HG02763 (cell line): Measurements from ENCODE around the gene PRDM10.
"Not testable (repeated sequence)": the region's sequence is repeated elsewhere in the genome, so short reads cannot be mapped to it uniquely, and the experiment has no call there.

ENCODE experiments used
- ATAC-seq: cut with Tn5 transposase; IDR thresholded peaks from one replicate; pipeline ENCODE4 v1.9.1; 2021; ENCODE audit warnings: mild to moderate bottlenecking, moderate library complexity; ENCODE audit not compliant: unreplicated experiment

Gene PRDM10

DNA sequence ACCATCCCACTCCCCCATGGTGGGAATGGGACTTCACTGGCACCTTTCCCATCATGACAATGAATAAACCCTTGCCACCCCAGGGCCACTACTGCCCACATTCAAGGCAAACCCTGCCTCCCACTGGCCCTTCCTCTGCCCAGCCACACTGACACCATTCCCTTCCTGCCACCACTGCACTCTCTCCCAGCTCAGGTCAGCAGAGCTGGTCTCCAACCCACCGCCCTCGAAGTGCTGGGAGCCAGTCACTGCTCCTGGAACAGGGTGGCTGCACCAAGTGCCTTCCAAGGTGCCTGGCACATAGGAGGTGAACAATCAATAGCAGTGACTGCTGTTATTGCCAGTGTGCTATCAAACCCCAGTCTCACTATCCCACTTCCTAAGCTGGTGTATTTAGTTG lies 27.1 kb downstream of the PRDM10 start:
- ATAC-seq = no peak

DNA sequence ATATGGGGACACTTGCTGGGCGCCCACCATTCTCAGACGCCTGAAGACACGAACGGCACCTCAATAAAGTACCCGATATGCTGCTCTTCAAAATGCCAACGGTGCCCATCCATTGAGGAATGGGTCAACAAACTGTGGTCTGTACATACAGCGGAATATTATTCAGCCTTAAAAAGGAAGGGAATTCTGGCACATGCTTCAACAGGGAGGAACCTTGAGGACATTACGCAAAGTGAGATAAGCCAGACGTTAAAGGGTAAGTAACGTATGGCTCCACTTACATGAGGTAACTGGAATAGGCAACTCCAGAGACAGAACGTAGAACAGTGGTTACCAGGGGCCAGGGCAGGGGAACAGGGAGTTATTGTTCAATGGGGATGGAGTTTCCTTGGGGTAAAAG lies 28.0 kb downstream of the PRDM10 start:
- no peak for ATAC-seq

DNA sequence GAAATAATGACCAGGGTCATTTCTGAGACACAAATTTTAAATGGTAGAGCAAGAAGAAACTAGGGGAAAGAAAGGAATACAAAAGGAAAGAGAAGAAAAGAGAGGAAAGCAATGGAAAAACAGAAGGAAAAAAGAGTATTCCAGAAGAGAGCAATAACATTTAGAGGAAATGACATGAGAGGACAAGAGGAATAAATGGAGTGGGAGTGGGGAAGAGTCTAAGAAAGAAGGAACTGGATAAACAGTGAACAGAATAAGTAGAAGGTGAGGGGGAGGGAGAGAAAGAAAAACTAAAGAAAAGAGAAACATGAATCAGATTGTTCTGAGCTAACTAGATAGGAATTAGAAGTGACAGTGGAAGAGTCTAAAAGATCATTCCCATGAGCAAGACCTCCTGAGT lies 28.4 kb downstream of the PRDM10 start:
- ATAC-seq = no peak

DNA sequence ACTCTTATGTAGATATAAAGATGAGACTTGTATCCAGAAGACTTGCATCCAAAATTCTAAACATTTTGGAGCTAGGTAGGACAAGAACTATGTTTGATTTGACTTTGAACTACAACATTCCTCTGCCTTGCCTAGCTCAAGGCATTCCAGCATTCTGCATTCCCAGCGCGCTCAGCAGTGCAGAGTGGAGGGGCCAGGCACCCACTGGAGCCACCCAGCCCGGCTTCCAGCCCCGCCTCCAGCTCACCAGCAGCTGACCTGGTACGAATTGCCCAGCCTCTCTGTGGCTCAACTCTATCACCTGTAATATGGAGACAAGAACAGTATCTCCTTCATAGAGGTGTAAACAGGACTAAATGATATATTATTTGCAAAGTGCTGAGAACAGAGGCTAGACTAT lies 28.8 kb downstream of the PRDM10 start:
- no peak for ATAC-seq

DNA sequence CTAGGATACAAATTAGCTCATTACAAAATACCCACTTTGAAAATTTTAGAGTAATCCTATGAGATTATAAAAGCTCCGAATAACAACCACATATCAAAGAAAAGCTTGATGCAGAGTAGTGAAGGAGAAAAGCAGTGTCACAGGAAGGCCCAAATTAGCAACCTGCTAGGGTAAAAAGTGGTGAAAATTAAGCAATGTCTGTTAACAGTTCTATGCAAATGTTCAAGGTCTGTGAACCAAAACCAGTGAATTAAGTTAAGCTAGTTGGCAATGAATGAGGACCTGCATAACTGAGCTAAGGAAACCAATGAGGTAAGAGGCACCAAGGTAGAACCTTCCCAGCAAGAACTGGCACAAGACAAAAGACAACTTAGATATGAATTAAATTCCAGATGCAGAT lies 29.6 kb downstream of the PRDM10 start:
- peak; percentile 89 for ATAC-seq

DNA sequence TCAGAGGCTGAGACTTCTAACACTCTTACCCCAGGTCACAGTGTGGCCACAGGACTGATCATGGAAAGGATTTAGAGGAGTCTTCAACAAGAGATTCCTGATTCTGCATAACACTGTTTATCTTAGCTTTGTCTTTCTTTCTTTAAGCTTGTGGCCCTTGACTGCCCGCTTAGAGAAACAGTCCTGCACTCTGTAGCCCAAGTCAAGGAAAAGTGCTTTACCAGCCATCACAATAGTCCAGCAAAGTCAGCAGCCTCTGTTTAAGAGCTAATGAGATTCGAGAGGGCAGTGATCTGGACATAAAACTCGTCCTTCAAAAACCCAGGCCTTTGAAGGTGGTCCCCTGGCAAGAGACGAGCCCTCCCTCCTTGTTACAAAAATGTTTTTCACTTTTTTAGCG lies 30.0 kb downstream of the PRDM10 start:
- ATAC-seq = no peak

DNA sequence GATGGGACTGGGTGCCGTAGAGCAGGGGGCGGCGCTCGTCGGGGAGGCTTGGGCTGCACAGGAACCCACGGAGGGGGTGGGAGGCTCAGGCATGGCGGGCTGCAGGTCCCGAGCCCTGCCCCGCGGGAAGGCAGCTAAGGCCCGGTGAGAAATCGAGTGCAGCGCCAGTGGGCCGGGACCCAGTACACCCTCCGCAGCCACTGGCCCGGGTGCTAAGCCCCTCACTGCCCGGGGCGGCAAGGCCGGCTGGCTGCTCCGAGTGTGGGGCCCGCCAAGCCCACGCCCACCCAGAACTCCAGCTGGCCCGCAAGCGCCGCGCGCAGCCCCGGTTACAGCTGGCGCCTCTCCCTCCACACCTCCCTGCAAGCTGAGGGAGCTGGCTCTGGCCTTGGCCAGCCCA lies 30.8 kb downstream of the PRDM10 start:
- ATAC-seq = not testable (repeated sequence)

DNA sequence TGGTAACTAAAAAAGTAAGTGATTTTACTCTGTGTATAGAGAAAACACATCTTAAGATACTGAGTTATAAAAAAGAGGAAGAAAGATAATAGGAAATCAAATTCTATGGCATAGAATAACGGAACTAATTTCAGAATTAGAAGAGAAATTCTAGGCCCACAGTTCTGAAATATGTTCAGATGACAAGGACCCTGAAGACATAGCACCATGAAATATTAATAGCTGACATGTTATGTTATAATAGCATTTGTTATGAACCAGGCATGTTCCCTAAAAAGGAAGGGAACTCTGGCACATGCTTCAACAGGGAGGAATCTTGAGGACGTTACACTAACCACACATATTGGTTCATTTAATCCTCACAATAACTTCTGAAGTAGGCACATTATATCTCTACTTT lies 32.7 kb downstream of the PRDM10 start:
- ATAC-seq = no peak

DNA sequence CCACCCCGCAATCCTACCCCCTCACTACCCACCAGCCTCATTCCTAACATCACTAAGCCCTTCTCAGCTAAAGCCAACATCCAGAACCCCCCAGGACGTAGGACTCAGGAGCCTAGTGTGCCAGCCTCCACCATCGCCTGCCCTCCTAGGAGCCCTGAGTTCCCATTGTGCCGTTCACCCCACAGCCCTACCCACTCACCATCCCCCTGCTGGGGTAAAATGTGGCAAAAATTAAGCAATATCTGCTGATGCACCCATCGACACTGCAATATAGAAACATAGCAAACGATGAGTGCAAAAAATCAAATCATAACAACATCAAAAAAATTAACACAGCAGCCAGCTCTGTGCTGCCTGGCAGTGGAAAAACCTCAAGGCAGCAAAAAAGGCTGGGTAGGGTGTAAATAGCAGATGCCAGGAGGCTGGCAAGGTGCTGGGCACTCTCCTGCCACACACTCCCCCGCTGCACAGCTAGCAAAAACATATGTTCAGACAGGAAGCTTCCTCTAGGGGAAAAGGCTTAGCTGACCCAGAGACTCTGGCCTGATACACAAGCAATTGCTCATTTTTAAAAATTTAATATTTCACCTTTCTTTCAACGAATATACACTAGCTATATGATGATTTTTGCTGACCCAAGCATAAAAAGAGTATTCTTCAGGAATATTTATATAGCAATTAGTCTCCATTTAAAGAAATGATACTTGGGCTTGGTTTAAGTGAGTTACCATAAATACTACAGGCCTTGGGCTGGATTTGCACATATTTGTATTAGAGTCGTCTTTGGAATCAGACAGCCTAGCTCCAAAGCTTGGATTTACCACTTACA lies 33.8 kb downstream of the PRDM10 start:
- no peak for ATAC-seq

DNA sequence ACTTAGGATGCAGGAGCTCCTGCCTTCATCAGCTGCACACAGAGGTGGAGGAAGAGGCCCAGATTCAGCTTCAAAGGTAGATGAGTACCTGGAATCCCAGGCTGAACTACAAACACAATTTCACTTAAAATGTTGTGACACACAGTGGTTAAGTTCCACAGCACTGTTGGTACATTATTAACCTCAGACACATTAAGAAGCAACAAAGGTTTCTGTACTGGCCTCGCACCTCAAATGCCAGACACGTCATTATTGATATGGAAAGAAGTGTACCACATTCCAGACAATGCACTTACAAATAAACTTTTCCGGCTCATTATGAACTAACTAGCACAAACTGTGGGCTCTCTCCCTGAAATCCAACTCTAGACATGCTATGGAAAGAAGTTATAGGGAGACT lies 34.6 kb downstream of the PRDM10 start:
- no peak for ATAC-seq

DNA sequence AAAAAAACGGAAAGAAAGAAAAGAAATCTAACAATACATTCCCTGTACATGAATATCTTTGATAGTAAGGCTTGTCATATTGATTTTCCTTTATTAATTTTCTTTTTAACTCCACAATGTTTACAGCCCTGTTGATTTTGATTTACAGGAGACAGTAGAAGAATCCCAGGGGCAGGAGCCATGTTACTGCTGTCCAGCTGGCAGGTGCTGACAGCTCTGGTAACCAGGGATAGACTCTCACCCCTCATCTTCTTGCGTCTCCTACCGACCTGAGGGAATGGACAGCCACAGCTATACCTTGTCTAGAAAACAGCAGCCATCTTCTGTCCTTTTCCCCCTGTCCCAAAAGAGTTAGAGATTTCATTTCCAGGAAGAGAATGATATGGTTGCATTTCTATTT lies 37.4 kb downstream of the PRDM10 start:
- ATAC-seq = no peak

DNA sequence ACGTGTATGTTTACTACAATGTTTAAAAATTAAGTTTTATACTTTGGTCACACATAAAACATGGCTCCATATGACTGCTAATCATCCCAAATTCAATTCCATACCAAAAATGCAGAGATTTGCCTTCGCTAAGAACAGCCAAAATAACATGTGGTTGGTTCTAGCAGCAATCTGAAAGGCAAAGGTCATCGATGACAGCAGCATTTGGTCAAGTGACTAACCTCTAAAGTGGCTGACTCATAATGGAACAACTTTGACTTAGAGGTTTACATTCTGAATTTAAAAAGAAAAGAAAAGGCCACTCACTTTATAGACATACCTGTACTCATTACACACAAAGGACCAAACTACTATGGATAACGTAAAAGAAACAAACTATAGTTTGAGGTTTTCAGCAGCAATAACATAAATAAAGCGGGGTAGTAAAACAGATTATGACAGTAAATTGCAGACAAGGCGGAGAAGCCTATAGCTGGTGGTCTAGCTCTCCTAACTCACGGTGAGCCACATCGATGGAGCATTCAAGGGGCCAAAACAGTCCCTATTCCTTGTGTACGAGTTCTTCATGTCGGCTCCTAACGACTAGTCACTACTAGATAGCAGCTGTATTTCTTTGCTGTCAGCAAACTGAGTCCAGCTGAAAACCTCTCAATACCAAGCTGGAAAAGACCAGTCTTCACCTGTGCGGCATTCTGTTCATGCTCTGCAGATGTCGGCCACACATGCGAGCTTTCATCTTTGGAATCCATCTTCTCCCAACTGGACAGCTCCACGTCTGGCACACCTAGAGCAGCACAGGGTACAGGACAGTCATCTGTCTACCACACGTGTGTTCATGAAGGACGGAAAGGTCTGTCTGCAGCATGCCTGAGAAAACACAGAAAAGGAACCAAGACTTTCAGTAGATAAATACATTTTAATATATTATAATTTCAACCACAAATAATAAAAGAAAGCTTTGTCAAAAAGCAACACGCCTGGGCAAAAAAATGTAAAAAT lies 42.1 kb downstream of the PRDM10 start:
- ATAC-seq = peak; percentile 83

DNA sequence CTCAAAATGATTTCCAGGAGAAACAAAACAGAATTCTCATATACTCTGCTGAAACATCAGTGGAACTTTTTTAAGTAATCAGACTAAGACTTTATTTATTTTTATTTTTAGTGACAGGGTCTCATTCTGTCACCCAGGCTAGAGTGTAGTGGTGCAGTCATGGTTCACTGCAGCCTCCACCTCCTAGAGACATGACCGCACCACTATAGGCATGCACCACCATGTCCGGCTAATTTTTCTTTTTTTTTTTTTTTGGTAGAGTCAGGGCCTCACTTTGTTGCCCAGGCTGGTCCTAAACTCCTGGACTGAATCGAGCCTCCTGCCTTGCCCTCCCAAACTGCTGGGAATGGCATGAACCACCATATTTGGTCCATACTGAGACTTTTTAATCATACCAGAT lies 42.9 kb downstream of the PRDM10 start:
- no peak for ATAC-seq

DNA sequence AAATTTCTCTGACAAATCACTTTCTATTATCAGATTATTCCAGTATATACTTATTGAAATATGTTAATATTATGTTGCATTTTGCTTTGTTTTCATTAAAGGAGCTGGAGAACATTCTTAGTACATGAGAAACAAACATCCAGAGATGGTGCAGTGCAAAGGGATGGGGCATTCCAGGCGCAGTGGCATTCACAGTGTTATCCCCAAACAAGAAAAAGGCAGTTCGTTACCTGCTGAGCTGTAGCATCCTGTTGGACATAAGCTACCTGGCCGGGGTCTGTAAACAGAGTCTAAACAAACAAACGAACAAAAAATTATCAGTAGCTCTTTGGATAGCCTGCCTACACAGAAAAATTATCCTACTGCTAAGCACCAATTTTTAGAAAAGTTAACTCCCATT lies 47.4 kb downstream of the PRDM10 start:
- ATAC-seq = no peak

DNA sequence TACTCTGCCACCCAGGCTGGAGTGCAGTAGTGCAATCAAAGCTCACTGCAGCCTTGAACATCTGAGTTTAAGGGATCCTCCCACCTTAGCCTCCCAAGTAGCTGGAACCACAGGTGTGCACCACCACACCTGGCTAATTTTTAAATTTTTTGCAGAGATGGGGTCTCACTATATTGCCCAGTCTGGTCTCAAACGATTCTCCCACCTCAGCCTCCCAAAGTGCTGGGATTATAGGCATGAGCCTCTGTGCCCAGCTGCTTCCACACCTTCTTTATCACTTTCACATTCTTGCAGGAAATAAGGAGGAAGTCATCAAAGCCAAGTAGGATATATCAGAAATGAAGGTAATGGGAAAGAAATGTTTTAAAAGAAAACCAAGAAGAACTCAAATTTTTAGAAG lies 47.9 kb downstream of the PRDM10 start:
- ATAC-seq = not testable (repeated sequence)

DNA sequence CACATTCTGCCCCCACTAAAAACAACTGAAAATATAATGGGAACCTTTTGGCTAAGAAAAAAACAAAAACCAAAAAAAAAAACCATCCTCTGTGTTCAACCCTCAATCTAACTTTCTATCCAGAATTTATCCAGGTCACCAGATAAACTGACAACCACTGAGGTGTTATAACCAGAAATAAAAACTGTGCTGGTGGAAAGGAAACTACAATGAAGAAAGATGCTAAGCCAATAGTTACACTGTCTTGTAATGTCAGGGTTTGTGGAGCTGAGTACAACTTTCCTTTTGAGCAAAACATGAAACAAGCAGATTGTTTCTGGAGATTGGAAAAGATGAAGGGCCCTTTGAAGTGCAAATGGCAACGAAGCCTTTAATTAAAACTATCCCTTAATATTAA lies 50.8 kb downstream of the PRDM10 start:
- ATAC-seq = no peak

DNA sequence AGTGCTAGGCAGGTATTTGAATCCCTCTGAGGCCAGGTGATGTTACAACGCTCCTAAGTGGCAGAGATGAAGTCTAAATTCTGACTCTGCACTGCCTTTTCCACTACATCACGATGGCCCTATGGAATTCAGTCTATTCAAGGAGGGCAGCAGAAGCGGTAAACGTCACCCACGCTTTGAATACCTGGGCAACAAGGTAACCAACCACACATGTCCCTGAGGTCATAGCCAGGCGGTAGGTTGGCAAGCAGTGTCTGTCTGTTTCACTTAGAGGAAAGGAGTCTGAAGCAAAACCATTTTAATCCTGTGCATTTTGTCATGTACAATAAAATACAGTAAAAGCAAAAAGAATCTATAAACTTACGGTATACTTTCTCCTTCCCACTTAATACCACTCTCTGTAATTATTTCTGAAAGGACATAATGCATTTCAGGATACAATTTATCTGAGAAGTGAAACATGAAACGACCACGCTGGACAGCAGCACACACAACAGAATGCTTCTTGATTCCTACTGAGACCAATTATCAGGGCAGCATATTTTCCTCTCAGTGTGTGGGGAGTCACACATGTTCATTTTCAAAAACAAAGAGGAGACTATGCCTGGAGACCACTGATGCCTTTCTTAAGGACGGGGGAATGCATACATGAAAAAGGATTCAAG lies 51.3 kb downstream of the PRDM10 start:
- ATAC-seq = no peak

DNA sequence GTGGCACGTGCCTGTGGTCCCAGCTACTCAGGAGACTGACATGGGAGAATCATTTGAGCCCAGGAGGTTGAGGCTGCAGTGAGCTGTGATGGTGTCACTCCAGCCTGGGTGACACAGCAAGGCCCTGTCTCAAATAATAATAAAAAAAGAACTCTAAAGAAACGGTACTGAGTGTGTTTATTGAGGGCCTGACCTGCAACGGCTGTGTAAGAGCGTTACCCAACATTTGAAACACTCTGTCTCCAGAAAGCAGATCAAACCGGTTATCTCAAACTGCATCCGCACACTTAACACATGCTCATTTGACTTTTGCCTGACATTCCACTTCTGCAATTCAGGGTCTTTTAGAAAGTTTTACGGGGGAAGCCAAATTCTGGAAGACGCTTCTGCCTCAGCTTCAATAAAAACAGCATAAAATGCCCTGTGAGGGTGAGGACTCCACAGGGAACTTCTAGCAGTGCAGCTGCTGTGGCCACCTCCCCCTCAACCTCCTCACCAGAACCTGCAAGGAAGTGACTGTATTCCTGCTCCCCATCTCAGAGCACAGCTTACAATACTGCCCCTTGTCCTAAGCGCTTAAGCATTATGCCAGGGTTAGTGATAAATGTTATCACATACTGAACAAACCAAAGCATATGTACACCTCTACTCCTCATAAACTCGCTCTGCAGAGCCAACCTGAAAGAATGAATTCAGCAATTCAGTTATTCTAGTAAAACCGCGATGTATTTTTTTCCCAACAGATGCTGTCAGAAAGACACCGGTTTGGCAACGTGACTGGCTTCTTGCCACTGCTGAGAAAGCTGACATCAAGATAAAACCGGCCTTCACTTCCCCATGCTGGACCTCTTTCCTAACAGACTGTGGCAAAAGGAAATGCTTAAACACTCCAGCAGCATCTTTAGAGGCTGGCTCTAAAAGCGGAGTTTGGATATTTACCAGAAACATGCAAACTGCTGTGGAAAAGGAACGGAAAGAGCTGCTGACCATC lies 52.2 kb downstream of the PRDM10 start:
- ATAC-seq = no peak

DNA sequence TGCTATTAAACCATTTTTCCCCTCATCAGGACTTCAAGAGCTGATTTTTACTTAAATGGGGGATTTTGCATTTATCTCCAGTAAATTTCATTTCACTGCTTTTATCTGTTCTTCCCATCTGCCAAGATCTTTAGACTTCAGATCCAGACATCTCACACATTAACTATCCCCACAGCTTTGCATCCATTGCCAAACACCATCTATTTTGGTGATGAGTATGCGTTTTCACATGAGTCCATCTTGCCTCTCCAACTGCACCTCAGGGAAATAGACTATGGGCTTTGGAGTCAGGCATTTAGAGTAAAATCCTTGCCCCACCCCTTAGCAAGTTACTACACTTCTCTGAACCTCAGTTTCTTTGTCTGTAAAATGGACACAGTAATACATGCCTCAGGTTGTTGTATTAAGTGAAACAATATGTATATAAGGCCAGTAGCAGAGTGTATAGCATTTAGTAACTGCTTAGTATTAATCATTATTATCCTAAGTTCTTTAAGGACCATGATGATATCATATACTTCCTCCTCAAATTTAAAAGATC lies 53.6 kb downstream of the PRDM10 start:
- no peak for ATAC-seq

DNA sequence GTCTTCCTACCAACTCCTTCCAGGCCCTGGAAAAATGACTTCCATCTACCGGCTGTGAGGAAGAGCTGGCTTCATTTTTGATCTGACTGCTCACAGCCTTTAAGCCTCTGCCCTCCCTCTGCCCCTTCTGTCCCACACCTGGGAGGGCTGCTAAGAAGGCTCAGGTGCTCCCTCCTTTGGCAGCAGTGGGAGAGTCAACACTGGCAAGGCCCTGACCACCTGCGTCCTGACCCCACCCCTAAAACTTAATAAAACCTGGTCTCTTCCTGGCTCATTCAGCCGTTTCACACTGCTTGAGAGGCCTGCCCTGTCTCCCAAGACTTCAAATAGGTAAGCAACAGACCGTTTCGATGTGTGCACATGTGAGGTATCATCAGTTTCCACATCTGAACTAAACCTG lies 55.2 kb downstream of the PRDM10 start:
- ATAC-seq = no peak
